ENCODE results near the gene GPD1.

The GPD1 gene

DNA sequence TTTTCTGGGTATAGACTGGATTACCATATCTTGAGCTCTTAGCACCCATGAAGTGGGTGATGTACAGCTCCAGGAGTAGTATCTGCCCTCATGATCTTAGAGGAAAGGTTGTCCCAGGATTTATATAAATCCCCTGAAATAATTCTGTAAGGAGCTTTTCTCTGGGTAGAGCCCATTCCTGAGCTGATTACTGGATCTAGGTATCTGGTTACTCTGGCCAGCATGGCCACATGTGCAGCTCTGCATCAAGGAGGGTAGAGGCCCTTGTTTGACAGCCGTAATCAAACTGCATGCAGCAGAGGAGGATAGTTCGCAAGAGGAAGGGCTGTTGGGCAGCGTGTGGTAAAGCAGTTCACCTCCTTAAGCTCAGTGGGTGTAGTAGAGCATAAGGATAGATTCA, 16.7 kb downstream of the GPD1 start:
- H3K4me3 ChIP-seq (replicated peaks; ENCODE audit: low read depth, low read length) = no peak overlapping the region
- no peak for DNase-seq (ENCODE audit: extremely low read depth, low read depth)
- TF ChIP-seq, protein P1, sequence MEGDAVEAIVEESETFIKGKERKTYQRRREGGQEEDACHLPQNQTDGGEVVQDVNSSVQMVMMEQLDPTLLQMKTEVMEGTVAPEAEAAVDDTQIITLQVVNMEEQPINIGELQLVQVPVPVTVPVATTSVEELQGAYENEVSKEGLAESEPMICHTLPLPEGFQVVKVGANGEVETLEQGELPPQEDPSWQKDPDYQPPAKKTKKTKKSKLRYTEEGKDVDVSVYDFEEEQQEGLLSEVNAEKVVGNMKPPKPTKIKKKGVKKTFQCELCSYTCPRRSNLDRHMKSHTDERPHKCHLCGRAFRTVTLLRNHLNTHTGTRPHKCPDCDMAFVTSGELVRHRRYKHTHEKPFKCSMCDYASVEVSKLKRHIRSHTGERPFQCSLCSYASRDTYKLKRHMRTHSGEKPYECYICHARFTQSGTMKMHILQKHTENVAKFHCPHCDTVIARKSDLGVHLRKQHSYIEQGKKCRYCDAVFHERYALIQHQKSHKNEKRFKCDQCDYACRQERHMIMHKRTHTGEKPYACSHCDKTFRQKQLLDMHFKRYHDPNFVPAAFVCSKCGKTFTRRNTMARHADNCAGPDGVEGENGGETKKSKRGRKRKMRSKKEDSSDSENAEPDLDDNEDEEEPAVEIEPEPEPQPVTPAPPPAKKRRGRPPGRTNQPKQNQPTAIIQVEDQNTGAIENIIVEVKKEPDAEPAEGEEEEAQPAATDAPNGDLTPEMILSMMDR (IDR thresholded peaks at IDR 0.05; ENCODE audit: low read depth, low read length, missing control alignments) = no peak

- TF ChIP-seq, protein P1 (IDR thresholded peaks at IDR 0.05; ENCODE audit: low read depth, low read length, missing control alignments) = no peak
- DNase-seq (ENCODE audit: extremely low read depth, low read depth) = no peak
- no peak overlapping the region for H3K4me3 ChIP-seq (replicated peaks; ENCODE audit: low read depth, low read length)
Observed at GRCh38 chr12:50120953-50121352, 17.1 kb downstream of the GPD1 start.

DNA sequence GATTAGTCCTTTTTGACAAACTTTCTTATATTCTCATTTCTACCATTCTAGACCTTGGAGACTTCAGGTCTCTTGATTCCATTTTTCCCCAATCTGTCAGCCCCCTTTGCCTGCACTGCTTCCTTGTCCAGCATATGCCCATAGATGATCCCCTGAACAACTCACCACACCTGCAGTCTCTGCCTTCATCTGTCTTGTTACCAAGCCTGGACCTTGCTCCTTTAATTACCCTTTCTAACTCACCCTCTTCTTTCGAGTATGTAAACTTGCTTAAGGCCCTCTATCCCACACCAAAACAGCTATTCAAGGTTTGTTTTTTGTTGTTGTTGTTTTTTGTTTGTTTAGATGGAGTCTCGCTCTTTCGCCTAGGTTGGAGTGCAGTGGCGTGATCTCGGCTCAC, 17.8 kb downstream of the GPD1 start:
- TF ChIP-seq, protein P1 (IDR thresholded peaks at IDR 0.05; ENCODE audit: low read depth, low read length, missing control alignments) = no peak
- DNase-seq (ENCODE audit: extremely low read depth, low read depth) = no peak
- H3K4me3 ChIP-seq (replicated peaks; ENCODE audit: low read depth, low read length) = no peak overlapping the region

- H3K4me3 ChIP-seq (replicated peaks; ENCODE audit: low read depth, low read length) = no peak overlapping the region
- TF ChIP-seq, protein P1 (IDR thresholded peaks at IDR 0.05; ENCODE audit: low read depth, low read length, missing control alignments) = no peak
- no peak for DNase-seq (ENCODE audit: extremely low read depth, low read depth)
Observed at GRCh38 chr12:50123203-50123602, 19.4 kb downstream of the GPD1 start.

GRCh38 chr12:50127546-50127945, 23.7 kb downstream of the GPD1 start:
- no peak for DNase-seq (ENCODE audit: extremely low read depth, low read depth)
- TF ChIP-seq, protein P1 (IDR thresholded peaks at IDR 0.05; ENCODE audit: low read depth, low read length, missing control alignments) = no peak
- no peak overlapping the region for H3K4me3 ChIP-seq (replicated peaks; ENCODE audit: low read depth, low read length)

DNA sequence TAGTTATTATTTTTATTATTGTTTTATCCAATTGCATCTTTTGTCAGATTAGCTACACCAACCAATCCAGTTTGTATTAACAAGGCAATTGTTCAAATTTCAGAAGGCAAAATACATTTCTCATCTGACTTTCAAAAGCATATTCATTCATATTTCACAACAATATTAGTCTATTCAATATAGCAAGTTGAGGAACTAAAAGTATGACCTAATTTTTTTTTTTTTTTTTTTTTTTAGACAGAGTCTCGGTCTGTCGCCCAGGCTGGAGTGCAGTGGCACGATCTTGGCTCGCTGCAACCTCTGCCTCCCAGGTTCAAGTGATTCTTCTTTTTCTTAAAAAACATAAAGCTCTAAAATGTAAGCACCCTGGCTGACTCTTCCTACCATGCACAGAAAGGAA, 25.5 kb downstream of the GPD1 start:
- no peak overlapping the region for H3K4me3 ChIP-seq (replicated peaks; ENCODE audit: low read depth, low read length)
- no peak for DNase-seq (ENCODE audit: extremely low read depth, low read depth)
- TF ChIP-seq, protein P1 (IDR thresholded peaks at IDR 0.05; ENCODE audit: low read depth, low read length, missing control alignments) = no peak

DNA sequence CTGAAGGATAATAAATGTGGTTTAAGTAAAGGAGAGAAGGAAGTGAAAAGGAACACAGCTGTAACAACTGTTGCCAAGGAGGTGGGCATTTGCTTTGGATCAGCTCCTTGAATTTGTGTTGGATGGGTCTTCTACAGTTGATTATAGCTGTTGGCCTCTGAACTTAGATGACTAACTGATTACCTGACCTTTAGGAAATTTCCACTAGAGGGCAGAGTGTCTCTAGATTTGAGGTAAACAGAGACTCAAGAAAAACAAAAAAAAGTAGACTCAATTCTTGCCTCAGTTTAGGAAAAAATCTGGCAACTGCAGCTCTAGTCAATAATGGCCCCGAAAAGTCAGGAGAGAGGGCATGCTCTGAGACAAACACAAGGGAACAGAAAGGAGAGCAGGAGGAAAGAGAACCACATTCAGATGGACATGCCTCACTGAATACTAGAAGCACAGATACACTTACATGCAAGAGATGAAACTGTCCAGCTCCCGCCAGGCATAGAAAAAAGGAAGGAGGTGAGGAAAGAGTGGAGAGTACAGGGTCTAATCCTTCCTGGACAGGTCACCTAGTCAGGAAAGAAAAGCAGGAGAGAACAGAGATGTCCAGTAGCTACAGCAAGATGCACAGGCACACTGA, 28.8 kb downstream of the GPD1 start:
- DNase-seq (ENCODE audit: extremely low read depth, low read depth) = no peak
- no peak overlapping the region for H3K4me3 ChIP-seq (replicated peaks; ENCODE audit: low read depth, low read length)
- TF ChIP-seq, protein P1 (IDR thresholded peaks at IDR 0.05; ENCODE audit: low read depth, low read length, missing control alignments) = peak; percentile 23
